Pancreas (tissue), 10 donors: ENCODE results near the gene LRSAM1. TPM values are rescaled to one million over a fixed set of nuclear protein-coding genes. Genes with fewer than 3 reads are reported as not detected.
A peak's percentile ranks its signal among the peaks of the same experiment; 100 is the strongest.

Source experiments
- ATAC-seq, 4 donors: fragments of 200-7000 bp; cut with Tn5 transposase; one replicate each; pipeline versions ENCODE4 v1.8.0 to v1.9.1; 2020; ENCODE audit warnings: mild to moderate bottlenecking in 4 of 4, moderate library complexity in 4 of 4
- DNase-seq, 6 donors: peaks; one replicate each; pipeline ENCODE4 v3.0.0-alpha.2; 2020
- FAIRE-seq: peaks from 2 replicates; lab custom pipeline; 2012; peaks lifted over from hg19 to GRCh38; lab: Jason Lieb, UNC
- H3K27ac ChIP-seq, 4 donors: fragments of 200-600 bp; sonication (generic); 1 replicate in 3 of 4; 2 replicates in 1 of 4; pipeline versions ENCODE4 v1.5.0 to v1.8.0; 2020
- H3K27me3 ChIP-seq, 4 donors: fragments of 200-600 bp; one replicate each; pipeline ENCODE4 v1.8.0; 2021
- H3K36me3 ChIP-seq, 3 donors: fragments of 200-600 bp; sonication (generic) in 1 of 3; one replicate each; pipeline versions ENCODE4 v1.5.0 to v1.8.0; 2020 to 2021
- H3K4me1 ChIP-seq, 3 donors: fragments of 200-600 bp; one replicate each; pipeline ENCODE4 v1.8.0; 2021
- H3K4me3 ChIP-seq, 4 donors: fragments of 200-600 bp; sonication (generic) in 2 of 4; one replicate each; pipeline versions ENCODE4 v1.5.0 to v1.8.0; 2020 to 2021
- H3K9me3 ChIP-seq, 4 donors: fragments of 200-600 bp; one replicate each; pipeline ENCODE4 v1.8.0; 2021
- CTCF ChIP-seq, 4 donors: fragments of 200-600 bp; sonication (generic) in 3 of 4; IDR thresholded peaks; one replicate each; pipeline versions ENCODE4 v1.5.0 to v1.8.0; 2021; ENCODE audit warnings: antibody characterized with exemption in 4 of 4
- WGBS, 2 donors: extraction: QIAGEN DNeasy Blood & Tissue Kit; methylation state at CpG; one replicate each; pipeline ENCODE4 v1.1.7; 2013; 5-methylcytosine and 5-hydroxymethylcytosine counted together
- intact Hi-C, 3 donors: fragments of 100-400 bp; cut with DNase I; formaldehyde crosslinking; loops; one replicate each; pipeline versions ENCODE4 v1.11.1 to v1.14.2; 2022
- polyA plus RNA-seq, 2 donors: library from polyadenylated mRNA; stranded (reverse); fragments of 200-250 nt; gene quantifications; one replicate each; pipeline ENCODE4 v1.2.3, GENCODE V29; 2013
- total RNA-seq, 6 donors: library from RNA; stranded (reverse); fragmentation: NEBNext Ultra II Directional in 4 of 6; extraction: Animal tissue kit (Norgen Biotek cat#: 25700) in 4 of 6; gene quantifications; one replicate each; pipeline versions ENCODE4 v1.2.1 to v1.2.4, GENCODE V29; 2021 to 2023
- donor health status: healthy with polysubstance abuse.
- donor health status: DM: no; HTN: no; CAD: no; lungs with moderate emphysema.
- donor health status: DM: no; HTN: no; CAD: no.
- donor health status: control.
- donor health status: control.
- donor health status: Bipolar disorder and iron deficiency.
- donor health status: DM: yes; HTN: yes; CAD: no.
- donor health status: DM: no; HTN: no; CAD: no.
- donor health status: DM: no; HTN: no; CAD: no.
- donor health status: DM: yes; HTN: yes; CAD: no.

LRSAM1 gene
- total and polyA plus RNA-seq, 8 donors, result 4.3 to 24.9 (median 7.7) TPM

GRCh38 chr9:127525401-127526188 is 74.3 kb downstream of the LRSAM1 start:
- FAIRE-seq, result no peak
- 97 to 98% methylated on average over 8 of the region's 8 CpGs for WGBS, 2 donors
- peak in 2 of 6 donors; percentile 7 to 33 for DNase-seq

GRCh38 chr9:127526655-127527559 is 75.6 kb downstream of the LRSAM1 start:
- intact Hi-C loops, result loop anchor here in 1 of 3 donors (10.0 kb wide), 1 partner anchor 198 kb away; no protein-coding TSS in a partner anchor
- 88 to 92% methylated on average over 26 to 30 of the region's 30 CpGs for WGBS, 2 donors
- peaks cover 12 to 68% (median 34%) of the 10 kb centered on the region in 3 donors for H3K36me3 ChIP-seq
- FAIRE-seq (no peak), DNase-seq (peak in 3 of 6 donors; percentile 28 to 53 (median 52)), ATAC-seq (no peak)
- H3K4me1 ChIP-seq, result peaks cover 0 to 9% (median 0%) of the 10 kb centered on the region in 3 donors
- H3K27ac ChIP-seq, result no peak overlapping the region
- H3K27me3 ChIP-seq, result no peaks in the 10 kb centered on the region
- peaks cover 0 to 4% (median 0%) of the 10 kb centered on the region in 4 donors for H3K9me3 ChIP-seq
- H3K4me3 ChIP-seq, result no peak overlapping the region
- TF ChIP-seq CTCF (IDR thresholded peaks at IDR 0.05), result no peak

More at GRCh38 chr9:127525401-127526188, 74.3 kb downstream of the LRSAM1 start:
- no peak overlapping the region for H3K4me3 ChIP-seq
- H3K9me3 ChIP-seq, result peaks cover 0 to 4% (median 0%) of the 10 kb centered on the region in 4 donors
- peaks cover 12 to 61% (median 34%) of the 10 kb centered on the region in 3 donors for H3K36me3 ChIP-seq
- TF ChIP-seq CTCF (IDR thresholded peaks at IDR 0.05), result peak; percentile 32 to 46 (median 42)
- H3K27me3 ChIP-seq, result no peaks in the 10 kb centered on the region
- H3K27ac ChIP-seq, result no peak overlapping the region
- peak in 2 of 4 donors; percentile 29 to 37 for ATAC-seq
- H3K4me1 ChIP-seq, result peaks cover 0 to 11% (median 0%) of the 10 kb centered on the region in 3 donors
- intact Hi-C loops, result loop anchor here in 1 of 3 donors (10.0 kb wide), 1 partner anchor 199 kb away; no protein-coding TSS in a partner anchor

- H3K9me3 ChIP-seq, result peaks cover 0 to 4% (median 0%) of the 10 kb centered on the region in 4 donors
- 91 to 95% methylated on average over 16 to 17 of the region's 17 CpGs for WGBS, 2 donors
- ATAC-seq, result no peak
- FAIRE-seq, result no peak
- peaks cover 12 to 68% (median 34%) of the 10 kb centered on the region in 3 donors for H3K36me3 ChIP-seq
- peaks cover 0 to under 1% (median 0%) of the 10 kb centered on the region in 3 donors for H3K4me1 ChIP-seq
- no peak overlapping the region for H3K27ac ChIP-seq
- H3K27me3 ChIP-seq, result no peaks in the 10 kb centered on the region
- peak in 2 of 6 donors; percentile 49 for DNase-seq
- TF ChIP-seq CTCF (IDR thresholded peaks at IDR 0.05), result no peak
- no peak overlapping the region for H3K4me3 ChIP-seq
- intact Hi-C loops, result loop anchor here in 1 of 3 donors (10.0 kb wide), 1 partner anchor 197 kb away; no protein-coding TSS in a partner anchor
These were observed 76.4 kb downstream of the LRSAM1 start for GRCh38 chr9:127527560-127528268.

- WGBS, 2 donors, result 60 to 62% methylated on average over 15 of the region's 15 CpGs
- no peak overlapping the region for H3K27ac ChIP-seq
- H3K36me3 ChIP-seq, result peaks cover 7 to 63% (median 31%) of the 10 kb centered on the region in 3 donors
- peaks cover 0 to 4% (median 0%) of the 10 kb centered on the region in 4 donors for H3K9me3 ChIP-seq
- no peaks in the 10 kb centered on the region for H3K27me3 ChIP-seq
- no peak overlapping the region for H3K4me3 ChIP-seq
- TF ChIP-seq CTCF (IDR thresholded peaks at IDR 0.05), result no peak
- H3K4me1 ChIP-seq, result no peaks in the 10 kb centered on the region
- FAIRE-seq, result no peak
- intact Hi-C loops, result loop anchor here in 1 of 3 donors (10.0 kb wide), 1 partner anchor 196 kb away; no protein-coding TSS in a partner anchor
- peak in 1 of 6 donors; percentile 39 for DNase-seq
- no peak for ATAC-seq
These were observed 77.3 kb downstream of the LRSAM1 start for GRCh38 chr9:127528422-127529251.
